Fibroblast of mammary gland (primary cell): ENCODE data around the gene ENDOU.

Experiments used
- DNase-seq: peaks from one replicate; pipeline ENCODE4 v3.0.0-alpha.2; 2010; ENCODE audit warnings: low read depth
- H3K4me3 ChIP-seq: 2 replicates; pipeline ENCODE4 v1.5.1; 2011; ENCODE audit warnings: low read depth, mild to moderate bottlenecking, low read length, moderate library complexity; ENCODE audit not compliant: control insufficient read depth
- CTCF ChIP-seq: conservative IDR thresholded peaks from 2 replicates; pipeline ENCODE4 v1.5.1; 2011; ENCODE audit warnings: low read depth, low read length, inconsistent platforms; ENCODE audit not compliant: control insufficient read depth, insufficient read depth

Gene ENDOU

GRCh38 chr12:47725091-47725772, at the start of gene ENDOU:
ENDOU (minus strand) TSS chr12:47725490; CDS start chr12:47725413, 77 bp downstream.
- no peak within 1 kb of the TSS for H3K4me3 ChIP-seq
- no peak for TF ChIP-seq CTCF
- no peak for DNase-seq

- no peak for DNase-seq
- no peak overlapping the region for H3K4me3 ChIP-seq
- no peak for TF ChIP-seq CTCF
These were observed 49.4 kb upstream of the ENDOU start for GRCh38 chr12:47774663-47775062.

GRCh38 chr12:47773858-47774580, 48.7 kb upstream of the ENDOU start:
- no peak for TF ChIP-seq CTCF
- peak overlapping the region; percentile 46 for H3K4me3 ChIP-seq
- DNase-seq, result no peak

GRCh38 chr12:47773062-47773857, 48.0 kb upstream of the ENDOU start, which contains the start of gene SLC48A1:
SLC48A1 (plus strand) TSS chr12:47773238; CDS start chr12:47773305, 67 bp downstream.
- H3K4me3 ChIP-seq, result peak within 1 kb of the TSS; percentile 54
- no peak for TF ChIP-seq CTCF
- DNase-seq, result peak; percentile 25

GRCh38 chr12:47772738-47773061, 47.4 kb upstream of the ENDOU start:
- H3K4me3 ChIP-seq, result peak overlapping the region; percentile 54
- DNase-seq, result no peak
- no peak for TF ChIP-seq CTCF

- no peak for TF ChIP-seq CTCF
- no peak overlapping the region for H3K4me3 ChIP-seq
- no peak for DNase-seq
These were observed 46.9 kb upstream of the ENDOU start for GRCh38 chr12:47772094-47772660.
